LNCaP clone FGC (cell line): ENCODE results near the gene CRELD2.

Experiments
- DNase-seq: peaks from one replicate; pipeline ENCODE4 v3.0.0-alpha.2; 2011; ENCODE audit warnings: low read depth
- H3K4me3 ChIP-seq: 2 replicates; pipeline ENCODE4 v1.5.1; 2011; ENCODE audit warnings: mild to moderate bottlenecking, low read depth, low read length, control low read depth
- TF ChIP-seq, protein P1 (sequence below): IDR thresholded peaks from 2 replicates; pipeline ENCODE4 v1.5.1; 2012; ENCODE audit warnings: mild to moderate bottlenecking; ENCODE audit not compliant: control insufficient read depth, insufficient read depth; ENCODE audit errors: extremely low read depth

The CRELD2 gene

DNA sequence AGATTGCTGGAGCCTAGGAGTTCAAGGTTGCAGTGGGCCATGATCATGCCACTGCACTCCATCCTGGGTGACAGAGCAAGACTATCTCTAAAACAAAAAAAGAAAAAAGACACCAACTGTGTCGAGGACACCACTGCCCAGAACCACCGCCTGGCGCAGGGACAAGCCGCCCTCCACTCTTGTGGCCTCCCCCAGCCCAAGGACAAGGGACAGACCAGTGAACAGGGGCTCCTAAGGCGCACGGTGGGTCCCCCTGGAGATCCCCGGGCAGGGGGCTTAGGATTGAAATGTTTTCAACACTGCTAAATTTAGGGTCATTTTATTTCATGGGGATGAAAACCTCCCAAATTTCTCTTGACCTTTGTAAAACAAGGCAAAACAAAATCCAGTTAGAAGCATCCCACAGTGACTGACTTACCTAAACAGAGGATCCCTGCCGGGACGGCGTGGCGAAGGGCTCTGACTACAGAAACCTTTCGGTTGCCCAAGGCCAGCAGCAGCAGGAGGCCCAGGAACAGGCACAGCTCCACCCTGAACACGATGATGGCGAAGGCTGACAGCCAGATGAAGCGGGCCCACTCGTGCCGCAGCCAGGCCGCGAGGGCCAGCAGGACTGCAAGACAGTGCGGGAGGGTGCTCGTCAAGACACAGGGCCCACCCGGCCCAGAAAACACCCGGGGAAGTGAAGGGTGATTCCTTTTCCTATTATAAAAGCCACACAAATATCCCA, 8.8 kb upstream of the CRELD2 start:
- no peak for DNase-seq
- no peak overlapping the region for H3K4me3 ChIP-seq
- TF ChIP-seq, protein P1, sequence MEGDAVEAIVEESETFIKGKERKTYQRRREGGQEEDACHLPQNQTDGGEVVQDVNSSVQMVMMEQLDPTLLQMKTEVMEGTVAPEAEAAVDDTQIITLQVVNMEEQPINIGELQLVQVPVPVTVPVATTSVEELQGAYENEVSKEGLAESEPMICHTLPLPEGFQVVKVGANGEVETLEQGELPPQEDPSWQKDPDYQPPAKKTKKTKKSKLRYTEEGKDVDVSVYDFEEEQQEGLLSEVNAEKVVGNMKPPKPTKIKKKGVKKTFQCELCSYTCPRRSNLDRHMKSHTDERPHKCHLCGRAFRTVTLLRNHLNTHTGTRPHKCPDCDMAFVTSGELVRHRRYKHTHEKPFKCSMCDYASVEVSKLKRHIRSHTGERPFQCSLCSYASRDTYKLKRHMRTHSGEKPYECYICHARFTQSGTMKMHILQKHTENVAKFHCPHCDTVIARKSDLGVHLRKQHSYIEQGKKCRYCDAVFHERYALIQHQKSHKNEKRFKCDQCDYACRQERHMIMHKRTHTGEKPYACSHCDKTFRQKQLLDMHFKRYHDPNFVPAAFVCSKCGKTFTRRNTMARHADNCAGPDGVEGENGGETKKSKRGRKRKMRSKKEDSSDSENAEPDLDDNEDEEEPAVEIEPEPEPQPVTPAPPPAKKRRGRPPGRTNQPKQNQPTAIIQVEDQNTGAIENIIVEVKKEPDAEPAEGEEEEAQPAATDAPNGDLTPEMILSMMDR, result no peak

DNA sequence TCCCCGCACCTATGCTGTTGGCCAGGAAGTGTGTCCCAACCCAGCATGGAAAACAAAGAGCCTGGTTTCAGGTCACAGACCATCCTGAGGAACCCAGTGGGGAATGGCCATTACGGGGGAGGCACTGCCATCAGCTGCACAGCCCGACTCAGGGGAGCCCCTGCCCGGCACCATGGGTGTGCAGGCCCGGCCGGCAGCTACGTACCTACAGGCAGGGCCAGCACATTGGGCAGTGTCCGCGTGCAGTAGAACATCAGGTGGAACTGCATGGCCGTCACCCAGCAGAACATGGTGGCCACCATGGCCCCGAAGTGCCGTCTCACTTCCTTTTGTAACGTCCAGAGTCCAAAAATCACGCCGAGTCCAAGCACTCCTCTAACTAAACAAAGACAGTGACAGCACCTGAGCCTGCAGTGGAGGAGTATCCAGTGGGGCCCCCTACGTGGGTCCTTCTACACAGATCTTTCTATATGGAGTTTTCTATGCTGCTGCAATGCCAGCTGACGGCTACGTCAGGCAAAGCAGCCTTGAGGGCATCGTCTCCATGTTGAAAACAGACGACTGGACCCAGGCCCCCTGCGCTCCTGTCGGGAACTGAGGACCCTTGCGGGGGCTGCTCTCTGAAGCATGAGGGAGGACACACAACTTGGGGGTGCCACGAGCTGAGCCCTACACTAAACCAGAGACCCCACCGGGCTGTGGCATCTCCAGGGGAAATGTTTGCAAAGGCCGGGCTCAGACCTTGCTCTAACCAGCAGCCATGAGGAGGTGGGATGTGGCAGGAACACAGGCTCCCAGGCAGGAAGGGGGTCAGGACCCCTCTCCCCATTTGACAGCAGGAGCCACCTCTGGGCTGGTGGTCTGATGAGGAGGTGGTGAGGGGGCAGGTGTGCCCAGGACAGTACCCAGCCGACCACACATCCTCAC, 7.9 kb upstream of the CRELD2 start:
- TF ChIP-seq, protein P1, result no peak
- H3K4me3 ChIP-seq, result no peak overlapping the region
- no peak for DNase-seq

DNA sequence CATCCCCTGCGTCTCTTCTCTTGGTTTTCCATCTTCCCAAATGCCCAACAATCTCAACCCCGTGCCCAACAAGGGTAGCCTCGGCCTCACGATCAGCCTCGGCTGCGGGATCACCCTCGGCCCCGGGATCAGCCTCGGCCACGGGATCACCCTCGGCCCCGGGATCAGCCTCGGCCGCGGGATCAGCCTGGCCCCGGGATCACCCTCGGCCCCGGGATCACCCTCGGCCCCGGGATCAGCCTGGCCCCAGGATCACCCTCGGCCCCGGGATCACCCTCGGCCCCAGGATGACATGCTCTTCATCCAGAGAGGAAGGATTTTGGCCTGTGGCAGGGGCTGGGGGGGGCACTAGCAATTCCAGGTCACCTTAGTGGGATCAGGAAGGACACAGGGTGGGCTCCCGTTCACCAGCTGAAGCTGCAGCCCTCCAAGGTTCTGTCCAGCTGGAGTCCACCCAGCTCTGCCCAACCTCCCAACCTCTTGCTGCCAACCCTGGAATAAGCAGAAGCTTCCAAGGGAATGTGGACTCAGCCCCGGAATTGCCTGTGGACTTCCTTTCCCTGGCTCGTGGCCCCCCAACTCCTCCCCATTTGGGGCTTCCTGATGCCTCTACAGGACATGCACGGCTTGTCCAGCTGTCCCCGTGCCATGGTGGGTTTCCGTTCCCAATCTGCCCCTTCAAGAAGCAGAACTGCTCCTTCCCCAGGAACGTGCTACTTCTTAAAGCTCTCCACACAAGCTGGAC, 6.4 kb upstream of the CRELD2 start:
- TF ChIP-seq, protein P1, result no peak
- no peak for DNase-seq

DNA sequence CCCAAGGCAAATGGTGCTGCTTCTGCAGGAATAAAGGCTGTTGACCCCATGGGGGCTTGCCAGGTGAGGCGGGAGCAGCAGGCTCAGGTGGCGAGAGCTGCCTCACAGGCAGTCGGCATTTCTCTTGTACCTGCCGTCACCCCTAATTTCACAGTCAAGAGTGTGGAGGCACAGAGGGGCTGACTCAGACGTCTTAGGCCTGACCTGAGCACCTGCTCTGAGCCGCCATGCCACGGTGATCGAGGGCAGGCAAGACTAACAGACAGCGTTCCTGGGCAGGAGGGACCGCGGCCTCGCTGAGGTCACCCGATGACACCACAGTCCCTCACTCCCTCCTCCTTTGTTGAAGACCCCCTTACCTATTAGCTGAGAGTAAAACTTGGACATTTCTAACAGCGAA, 5.4 kb upstream of the CRELD2 start:
- DNase-seq, result no peak
- TF ChIP-seq, protein P1, result no peak
- H3K4me3 ChIP-seq, result no peak overlapping the region

More for the DNA sequence above, 6.4 kb upstream of the CRELD2 start:
- no peak overlapping the region for H3K4me3 ChIP-seq

DNA sequence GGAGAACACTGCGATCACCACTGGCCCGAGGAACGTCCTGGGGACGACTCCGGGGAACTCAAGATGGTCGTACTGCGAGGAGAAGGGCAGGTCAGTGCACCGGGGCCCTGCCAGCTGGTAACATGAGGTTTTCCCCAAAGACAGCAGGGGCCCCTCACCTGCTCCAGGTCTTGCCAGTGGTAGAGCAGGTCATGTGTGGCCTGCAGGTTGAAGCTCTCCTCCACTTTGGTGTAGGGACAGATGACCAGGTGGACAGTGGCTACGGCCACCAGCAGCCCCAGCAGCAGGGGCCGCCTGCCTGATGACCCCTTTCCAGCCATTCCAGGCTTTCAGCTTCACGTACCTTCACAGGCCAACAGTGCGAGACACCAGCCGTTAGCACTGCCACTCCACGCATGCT, 5.0 kb upstream of the CRELD2 start:
- no peak for DNase-seq
- TF ChIP-seq, protein P1, result no peak
- no peak overlapping the region for H3K4me3 ChIP-seq

DNA sequence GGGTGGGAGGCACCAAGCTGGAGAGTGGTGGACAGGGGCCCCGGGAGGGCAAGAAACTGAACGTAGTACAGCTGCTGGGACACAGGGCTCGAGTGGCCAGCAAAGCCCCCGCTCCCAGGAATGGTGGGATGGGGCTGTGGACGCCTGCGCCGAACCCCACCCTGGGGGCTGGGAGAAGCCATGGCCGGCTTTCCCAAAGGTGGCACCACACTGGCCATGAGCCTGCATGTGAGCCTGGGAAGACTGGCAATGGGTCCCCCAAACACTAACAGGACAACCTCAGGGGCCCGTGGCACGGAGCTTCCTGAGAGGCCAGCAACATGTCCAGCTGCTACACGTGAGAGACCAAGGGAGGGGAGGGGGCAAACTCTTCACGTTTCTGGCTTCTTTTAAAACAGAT, 4.2 kb upstream of the CRELD2 start:
- TF ChIP-seq, protein P1, result no peak
- no peak overlapping the region for H3K4me3 ChIP-seq
- DNase-seq, result no peak
